DMS79 treated with DMSO at 0.1 percent for 48 hours (cell line): ENCODE measurements around the gene TMEM214.

Experiments used
- DNase-seq: peaks from one replicate; lab custom pipeline; 2025; lab: John Stamatoyannopoulos, UW

The TMEM214 gene

GRCh38 chr2:27010139-27010538 lies 22.6 kb upstream of the TMEM214 start:
- DNase-seq, result no peak

- DNase-seq, result no peak
Observed at GRCh38 chr2:27013738-27014137, 19.0 kb upstream of the TMEM214 start.

- DNase-seq, result no peak
Observed at GRCh38 chr2:27014771-27015433, 17.9 kb upstream of the TMEM214 start.

GRCh38 chr2:27016801-27017325 lies 15.9 kb upstream of the TMEM214 start:
- DNase-seq, result peak; percentile 32

- DNase-seq, result no peak
Observed at GRCh38 chr2:27018142-27018541, 14.6 kb upstream of the TMEM214 start.

- DNase-seq, result no peak
Observed at GRCh38 chr2:27019459-27019858, 13.3 kb upstream of the TMEM214 start.

GRCh38 chr2:27019931-27020855 lies 12.6 kb upstream of the TMEM214 start:
- DNase-seq, result no peak

GRCh38 chr2:27021253-27022049 lies 11.3 kb upstream of the TMEM214 start:
- DNase-seq, result no peak

GRCh38 chr2:27023740-27024139 lies 9.0 kb upstream of the TMEM214 start:
- DNase-seq, result no peak

GRCh38 chr2:27024188-27024587 lies 8.6 kb upstream of the TMEM214 start:
- DNase-seq, result no peak

GRCh38 chr2:27024812-27025211 lies 8.0 kb upstream of the TMEM214 start:
- DNase-seq, result no peak

GRCh38 chr2:27025281-27025800 lies 7.4 kb upstream of the TMEM214 start:
- no peak for DNase-seq

- no peak for DNase-seq
Observed at GRCh38 chr2:27025861-27026851, 6.6 kb upstream of the TMEM214 start.

GRCh38 chr2:27027211-27027651 lies 5.5 kb upstream of the TMEM214 start:
- DNase-seq, result no peak

- no peak for DNase-seq
Observed at GRCh38 chr2:27029051-27029450, 3.7 kb upstream of the TMEM214 start.

- DNase-seq, result peak; percentile 7
Observed at GRCh38 chr2:27033253-27033852, 588 bp downstream of the TMEM214 start.

GRCh38 chr2:27038012-27038411 lies 5.2 kb downstream of the TMEM214 start:
- DNase-seq, result no peak

GRCh38 chr2:27038631-27039339 lies 6.0 kb downstream of the TMEM214 start:
- DNase-seq, result no peak

GRCh38 chr2:27039426-27039825 lies 6.7 kb downstream of the TMEM214 start:
- DNase-seq, result no peak

- no peak for DNase-seq
Observed at GRCh38 chr2:27039871-27040270, 7.1 kb downstream of the TMEM214 start.
